ENCODE data around the gene HSP90AB1.

Gene HSP90AB1

DNA sequence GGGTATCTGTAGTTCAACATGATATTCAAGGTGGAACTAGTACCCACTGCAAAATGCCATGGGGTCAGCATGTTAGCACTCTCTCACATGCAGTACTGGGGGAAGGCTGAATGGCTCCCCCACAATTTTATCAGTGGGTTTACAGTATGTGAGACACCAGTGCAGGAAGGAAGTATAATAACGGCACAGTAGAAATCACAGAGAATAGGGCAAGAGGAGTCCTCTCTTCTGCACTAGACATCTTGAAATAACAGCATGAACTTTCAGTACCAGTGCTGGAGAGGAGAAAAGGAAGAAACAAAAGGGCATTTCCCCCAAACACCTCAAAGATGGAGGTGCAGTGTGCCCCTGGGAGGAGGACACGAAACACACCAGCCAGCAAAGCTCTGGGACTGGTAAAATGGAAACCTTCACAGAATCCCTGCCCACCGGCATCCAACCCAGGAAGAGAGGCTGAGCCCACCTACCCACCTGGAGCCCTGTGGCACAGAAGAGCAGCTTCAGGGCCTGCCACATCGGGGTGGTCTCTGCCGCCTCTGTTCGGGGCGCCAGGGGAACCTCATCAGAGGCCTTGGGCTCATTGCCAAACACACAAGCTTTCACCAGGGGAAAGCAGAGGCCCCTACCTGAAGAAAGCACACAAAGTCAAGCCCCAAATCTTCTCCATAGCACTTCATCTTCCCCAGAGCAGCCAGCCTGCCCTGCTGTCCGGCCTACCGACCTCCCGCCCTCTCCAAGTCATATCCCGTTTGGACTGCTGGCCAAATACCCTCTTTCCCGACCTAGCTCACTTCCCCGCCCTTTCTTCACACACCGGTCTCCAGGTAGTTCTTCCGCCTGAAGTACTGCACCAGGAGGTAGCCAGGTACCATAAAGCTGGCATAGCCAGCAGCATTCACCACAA lies 9.2 kb downstream of the HSP90AB1 start:
- DNase-seq, result peak; percentile 20 to 50

DNA sequence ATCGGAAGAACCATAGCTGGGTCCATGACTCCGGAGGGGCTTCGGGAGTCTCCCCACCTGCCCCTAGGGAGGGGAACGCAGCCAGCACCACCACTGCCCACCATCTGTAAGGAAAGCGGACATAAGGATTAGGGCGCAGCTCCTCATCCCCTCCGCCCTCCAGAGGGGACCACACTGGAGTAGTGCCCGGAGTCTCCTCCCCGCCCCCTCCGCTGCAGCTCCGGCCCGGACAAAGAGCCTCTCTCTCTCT lies 9.8 kb downstream of the HSP90AB1 start:
- no peak for DNase-seq

DNA sequence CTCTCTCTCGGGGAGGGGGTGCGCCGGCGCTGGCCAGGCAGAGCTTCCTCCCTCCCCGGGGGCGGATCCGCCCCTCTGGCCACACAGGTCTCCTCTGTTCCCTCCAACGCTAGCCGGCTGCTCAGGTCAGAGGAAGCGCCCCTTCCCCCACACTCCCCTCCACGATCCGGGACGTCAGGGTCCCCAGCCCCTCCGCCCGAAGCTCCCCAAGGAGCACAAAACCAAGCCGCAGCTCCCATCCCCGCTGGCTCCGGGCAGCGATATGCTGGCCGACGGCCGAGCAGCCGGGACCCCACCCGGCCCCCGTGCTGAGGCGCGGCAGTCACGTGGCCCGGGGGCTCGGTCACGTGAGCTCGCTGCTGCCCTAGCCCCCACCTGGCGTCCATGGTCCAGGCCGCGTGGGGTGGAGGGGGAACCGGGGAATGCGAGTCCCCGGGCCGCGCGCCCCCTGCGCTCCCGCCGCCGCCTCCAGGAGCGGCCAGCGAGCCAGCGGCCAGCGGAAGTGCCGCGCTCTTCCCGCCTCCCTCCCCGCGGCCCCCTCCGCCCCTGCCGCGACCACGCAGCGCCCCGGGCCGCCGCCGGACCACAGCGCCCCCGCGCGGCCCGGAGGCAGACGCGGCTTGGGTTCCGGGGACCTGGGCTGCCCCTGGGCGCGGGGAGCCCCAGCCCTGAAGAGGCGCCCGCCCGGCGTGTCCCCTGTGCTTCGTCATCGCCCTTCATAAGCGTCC lies 10.3 kb downstream of the HSP90AB1 start, which contains the start of gene SLC35B2:
Gene SLC35B2, minus strand, starts transcription at position 504 of the 728 bp plus-strand sequence. Its CDS starts 118 bp downstream, at position 386.
- peak; percentile 75 to 77 for DNase-seq

DNA sequence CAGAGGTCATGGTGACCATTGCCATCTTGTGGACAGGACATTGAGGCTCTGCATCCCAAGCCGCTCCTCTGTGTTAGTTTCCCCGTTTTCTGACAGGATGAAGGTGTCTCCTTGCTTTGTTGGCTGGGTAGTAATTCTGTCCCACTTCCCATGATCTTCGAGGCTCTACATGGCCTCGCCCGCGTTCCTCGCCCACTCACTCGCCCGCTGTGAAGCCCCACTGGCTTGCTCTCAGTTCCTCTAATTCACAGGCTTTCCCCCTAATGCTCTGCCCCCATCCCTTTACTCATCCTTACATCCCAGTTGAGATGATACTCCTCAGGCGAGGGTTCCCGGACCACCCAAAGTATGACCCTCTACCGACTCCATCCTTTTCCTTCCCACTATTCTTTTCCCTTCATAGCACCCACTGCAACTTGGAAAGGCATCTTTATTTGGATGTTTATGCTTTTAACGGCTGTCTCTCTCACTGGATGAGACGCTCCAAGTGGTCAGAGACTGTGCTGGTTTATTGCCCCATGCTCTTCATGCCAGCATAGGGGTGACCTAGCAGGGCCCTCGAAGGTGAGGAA lies 10.9 kb downstream of the HSP90AB1 start:
- DNase-seq, result no peak

DNA sequence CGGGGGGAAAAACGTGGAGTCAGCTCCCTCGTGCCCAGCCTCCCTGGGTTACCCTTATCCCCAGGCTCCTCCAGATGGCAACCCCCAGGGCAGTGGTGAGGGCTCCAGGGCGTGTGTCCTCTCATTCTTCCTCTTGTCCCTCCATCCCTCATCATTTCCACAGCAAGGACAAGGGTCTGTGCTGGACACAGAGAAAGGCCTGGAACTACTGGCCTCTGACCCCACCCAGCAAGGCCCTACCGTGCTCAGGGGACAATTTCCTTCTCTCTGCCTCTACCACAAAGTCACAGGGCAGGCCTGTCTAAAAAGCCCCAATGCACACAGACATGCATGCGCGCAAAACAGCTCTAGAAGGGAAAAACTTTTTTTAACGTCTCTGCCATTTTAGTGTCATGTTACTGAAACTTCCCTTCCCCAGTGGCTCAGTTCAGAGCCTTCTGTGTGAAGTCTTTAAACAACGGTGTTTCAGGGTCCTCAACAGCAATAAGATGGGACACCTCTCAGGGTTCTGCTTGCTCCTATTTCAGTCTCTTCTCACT lies 11.5 kb downstream of the HSP90AB1 start:
- no peak for DNase-seq

DNA sequence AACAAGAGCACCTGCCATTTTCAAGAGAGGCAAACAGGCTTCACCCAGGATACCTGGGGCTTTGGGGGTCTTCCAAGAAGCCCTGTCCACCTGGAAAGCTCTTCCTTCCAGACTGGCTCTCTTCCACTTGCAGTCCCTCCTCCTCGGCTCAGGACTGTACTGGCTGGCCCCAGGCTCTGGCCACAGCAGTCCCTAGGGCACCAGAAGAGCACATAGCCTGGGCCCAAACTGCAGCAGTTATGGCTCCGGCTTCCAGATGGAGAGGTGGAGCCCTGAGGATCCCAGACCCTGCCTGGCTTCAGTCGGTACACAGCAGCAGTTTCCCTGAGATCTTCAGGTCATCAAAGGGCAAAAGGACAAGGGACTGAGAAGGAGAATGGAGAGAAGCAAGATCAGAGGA lies 12.0 kb downstream of the HSP90AB1 start:
- DNase-seq, result no peak

DNA sequence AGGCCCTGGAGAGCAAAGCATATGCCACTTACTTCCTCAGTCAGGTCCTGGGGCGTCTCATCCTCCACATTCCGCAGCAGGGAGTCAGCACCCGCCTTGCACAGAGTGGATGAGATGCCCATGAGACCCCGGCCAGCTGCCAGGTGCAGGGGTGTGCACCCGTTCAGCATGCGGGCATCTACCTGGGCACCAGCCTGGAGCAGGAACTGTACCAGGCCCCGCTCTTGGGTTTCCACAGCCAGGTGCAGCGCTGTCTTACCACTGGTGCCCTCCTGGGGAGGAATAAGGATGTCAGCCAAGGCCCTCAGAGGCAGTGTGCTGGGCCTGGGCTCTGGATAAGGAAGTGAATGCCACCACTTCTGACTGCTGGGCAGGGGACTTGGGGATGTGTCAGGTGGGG lies 13.1 kb downstream of the HSP90AB1 start:
- DNase-seq, result no peak

DNA sequence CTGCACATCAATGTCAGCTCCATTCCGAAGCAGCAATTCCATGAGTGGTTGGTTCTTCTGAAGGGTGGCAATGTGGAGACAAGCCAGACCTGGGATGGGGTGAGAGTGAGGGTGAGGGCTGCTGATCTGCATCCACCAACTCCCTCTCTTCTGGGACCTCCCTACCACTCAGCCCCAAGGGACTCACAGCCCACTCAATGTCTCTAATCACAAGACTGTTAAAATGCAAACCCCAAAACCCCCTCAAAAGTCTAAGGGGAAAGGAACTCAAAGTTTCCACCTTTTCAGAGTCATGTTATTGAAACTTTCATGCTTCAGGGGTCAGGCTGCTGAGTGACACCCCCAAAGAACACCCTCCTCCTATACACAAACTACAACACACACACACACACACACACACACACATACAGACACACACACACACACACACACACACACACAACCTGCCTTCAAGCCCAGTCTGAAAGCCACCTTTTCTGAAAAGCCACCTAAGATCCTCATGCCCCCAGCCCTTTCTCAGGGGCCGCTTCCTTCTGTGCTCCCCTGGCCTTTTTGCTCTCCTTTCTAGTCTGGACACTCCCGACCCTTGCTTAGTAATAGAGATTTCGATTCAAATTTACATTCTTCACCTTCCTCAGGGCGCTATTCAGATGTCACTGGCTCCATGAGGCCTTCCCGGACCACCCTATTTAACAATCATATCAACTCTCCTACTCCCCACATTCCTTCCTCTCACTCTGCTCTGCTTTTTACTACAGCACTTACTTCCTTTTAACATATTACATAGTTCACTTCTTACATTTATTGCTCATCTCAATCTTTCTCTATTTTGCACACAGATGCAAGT lies 13.8 kb downstream of the HSP90AB1 start:
- DNase-seq, result no peak

DNA sequence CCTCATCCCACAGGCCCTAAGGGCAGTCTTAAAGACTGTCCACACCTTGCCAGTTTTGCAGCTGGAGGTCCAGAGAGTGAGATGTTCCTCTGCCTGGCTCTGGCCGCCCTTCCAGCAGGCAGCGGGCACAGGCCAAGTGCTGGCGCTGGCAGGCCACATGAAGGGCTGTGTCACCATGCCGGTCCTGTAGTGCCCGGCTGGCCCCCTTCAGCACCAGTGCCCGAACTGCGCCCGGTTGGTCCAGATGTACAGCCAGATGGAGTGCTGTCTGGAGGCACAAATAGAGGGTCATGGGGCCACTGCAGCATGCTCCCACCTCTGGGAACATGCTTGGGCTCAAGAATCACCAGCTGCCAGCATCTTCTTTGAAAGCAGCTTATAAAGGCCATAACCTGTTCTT lies 14.7 kb downstream of the HSP90AB1 start:
- DNase-seq, result no peak

DNA sequence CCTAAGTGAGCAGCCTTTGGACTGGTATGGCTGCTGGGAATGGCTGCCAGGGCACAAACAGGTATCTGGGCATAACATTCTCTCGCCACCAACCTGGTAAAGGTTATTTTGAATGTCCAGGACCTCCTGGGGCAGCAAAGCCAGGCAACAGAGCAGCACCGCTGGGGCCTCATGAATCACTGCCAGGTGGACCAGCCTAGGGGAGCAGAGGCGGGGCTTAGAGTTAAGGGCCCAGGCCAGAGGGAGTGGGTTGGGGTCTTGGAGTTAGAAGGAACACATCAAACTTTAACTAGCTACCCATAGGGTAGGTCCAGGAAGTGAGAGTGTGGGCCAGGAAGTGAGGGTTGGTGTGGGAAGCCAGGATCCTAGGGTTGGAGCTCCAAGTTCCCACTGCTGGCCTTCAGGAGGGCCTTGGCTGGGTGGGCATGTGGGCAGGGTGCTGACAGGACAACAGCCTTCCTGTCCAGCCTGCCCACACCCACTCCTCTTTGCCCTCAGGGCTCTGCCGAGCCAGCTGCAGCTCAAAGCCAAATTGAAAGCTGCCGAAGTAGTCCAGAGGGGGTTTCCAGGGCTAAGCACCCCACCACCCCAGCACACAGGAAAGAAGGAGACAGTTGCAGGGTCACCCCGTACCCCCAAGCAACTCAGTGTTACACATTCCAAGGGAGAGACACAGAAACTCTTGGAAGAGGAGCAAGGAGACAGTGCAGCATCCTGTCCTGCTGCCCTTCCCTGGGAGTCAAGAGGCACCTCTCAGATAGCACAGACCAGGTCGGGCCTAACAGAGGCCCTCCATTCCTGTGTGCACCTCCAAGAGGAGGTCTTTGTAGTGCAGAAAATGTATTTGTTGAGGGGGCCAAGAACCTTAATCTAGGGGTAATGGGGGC lies 15.8 kb downstream of the HSP90AB1 start:
- peak in 1 of 2 donors; percentile 27 for DNase-seq

DNA sequence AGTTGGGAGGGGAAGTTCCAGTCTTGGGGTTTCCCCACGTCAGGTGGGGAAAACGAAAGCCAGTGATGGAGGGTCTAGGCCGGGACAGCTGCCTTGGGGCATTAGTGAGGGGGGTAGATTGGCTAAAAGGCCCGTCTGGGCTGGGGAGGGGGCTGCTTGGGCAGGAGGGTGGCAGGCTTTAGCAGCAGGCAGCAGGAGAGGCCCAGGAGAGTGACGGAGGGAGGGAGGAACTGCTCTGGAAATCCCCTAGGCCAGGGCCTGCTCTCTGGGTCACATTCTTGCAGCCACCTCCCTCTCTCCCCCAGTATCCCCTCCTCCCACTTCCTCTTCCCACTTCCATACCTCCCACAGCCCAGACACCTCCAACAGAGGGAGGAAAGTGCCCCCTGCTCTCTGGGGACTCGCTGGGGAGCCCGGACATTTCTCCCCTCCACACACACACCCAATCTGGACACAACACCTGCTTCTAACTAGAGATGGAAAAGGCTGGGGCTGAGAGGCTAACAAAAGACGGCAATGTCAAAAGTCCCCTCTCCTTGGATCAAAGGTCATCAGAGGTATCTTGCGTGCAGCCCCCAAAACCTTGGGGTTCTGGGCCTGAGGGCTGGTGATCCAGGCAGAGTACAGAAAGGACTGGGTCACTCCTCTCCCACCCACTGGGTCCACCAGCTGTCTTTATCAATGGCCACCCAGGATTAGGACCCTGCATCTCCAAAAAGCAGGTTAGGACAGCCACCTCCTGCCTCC lies 16.6 kb downstream of the HSP90AB1 start:
- peak; percentile 76 to 78 for DNase-seq

DNA sequence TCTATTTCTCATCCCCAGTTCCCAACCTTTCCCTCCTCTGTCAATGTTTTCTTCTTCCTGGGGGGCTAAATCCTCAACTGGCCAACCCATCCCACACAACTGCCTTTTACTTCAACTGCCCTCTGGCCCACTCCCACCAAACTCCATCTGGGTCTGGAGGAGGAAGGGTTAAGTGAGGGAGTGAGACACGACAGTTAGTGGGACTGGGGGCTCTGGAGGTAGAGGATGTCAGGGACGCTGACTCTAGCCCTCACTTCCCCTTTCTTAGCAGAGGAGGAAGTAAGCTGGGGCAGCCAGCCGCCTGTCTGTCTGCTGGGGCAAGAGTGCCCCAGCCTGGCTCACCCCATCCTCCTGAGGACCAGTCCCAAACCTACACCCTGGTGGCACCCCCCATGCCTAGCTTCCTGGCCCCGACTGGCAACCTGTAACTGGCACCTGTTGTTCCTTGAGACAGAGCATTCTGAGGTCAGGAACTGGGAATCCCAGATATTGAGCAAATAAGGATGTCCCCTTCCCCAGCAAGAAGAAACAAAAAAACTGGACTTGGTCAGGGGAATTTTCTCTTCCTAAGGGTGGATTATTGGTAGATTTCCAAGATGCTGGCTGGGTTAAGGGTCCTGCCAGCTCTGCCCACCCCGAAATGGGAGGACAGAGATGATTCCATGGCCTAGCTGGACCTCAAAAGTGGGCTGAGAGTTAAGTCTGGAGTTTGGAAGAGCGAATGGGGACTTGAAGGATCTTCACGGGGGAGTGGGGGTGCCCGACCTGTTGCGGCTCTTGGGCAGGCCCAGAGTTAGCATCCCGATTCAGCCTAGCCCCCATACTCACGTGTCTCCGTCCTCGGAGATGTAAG lies 17.5 kb downstream of the HSP90AB1 start:
- peak; percentile 61 to 85 for DNase-seq

DNA sequence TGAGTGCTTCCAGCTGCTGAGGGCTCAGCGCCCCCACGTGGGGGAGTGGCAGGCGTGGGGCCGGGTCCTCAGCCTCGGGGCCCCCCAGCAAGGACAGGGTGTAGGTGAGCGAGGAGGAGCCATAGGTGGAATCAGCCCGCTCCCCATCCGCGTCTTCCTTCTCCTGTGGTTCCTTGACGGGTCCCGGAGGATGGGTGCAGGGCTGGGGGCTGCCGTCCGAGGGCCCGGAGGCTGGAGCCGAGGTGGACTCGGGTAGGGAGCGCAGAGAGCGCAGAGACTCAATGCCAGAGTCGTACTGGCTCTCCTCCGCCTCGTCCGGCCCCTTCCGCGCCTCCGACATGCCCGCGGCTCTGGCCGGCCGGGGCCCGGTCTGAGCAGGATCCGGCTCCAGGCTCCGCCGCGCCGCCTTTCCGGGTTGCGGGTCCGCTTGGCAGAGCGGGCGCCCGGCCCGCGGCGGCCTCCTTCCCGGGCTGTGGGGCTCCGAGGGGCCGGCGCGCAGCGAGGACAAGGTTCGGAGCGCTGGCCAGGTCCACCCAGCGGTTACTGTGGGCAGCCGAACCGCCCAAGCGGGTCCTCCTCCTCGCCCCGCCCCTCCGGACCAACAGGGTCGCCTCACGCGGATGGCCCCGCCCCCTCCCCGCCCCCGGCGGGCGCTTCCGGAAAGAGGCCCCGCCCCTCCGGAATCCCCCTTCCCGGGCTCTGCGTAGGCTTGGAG lies 18.3 kb downstream of the HSP90AB1 start, which contains the start of gene NFKBIE:
Gene NFKBIE, minus strand, starts transcription at position 545 of the 715 bp plus-strand sequence. Its CDS starts 205 bp downstream, at position 340.
- peak; percentile 96 to 97 for DNase-seq

DNA sequence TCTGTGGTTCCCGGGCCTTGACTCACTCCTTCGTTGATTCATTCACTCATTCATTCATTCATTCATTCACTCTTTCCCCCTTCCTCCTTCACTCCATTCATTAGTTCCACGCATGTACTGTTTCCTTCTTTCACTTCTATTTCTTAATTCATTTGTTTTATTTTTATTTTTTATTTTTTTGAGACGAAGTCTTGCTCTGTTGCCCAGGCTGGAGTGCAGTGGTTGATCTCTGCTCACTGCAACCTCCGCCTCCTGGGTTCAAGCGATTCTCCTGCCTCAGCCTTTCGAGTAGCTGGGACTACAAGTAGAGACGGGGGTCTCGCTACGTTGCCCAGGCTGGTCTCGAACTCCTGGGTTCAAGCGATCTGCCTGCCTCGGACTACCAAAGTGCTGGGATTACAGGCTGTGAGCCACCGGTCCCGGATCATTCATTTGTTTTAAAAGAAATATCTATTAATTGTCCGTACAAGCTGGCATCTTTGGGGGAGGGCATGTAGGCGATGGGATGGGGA lies 18.9 kb downstream of the HSP90AB1 start:
- no peak for DNase-seq

DNA sequence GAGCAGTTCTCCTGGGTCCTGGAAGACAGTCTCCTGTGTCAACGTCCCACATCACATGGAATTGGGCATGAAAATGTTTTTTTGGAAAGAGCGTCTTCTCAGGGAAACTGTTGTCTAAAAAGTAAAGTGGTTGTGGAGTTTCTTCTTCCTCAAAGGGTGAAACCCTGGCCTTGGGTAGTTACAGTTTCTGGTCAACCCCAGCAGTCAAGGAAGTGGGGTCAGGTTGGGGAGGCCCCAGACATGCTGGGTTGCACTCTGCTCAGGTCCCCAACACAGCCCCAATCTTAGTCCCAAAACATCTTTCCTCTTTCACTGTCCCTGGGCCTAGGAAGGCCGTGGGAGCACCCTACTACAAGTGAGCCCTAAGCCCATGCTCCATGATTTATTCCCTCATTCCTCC lies 19.4 kb downstream of the HSP90AB1 start:
- no peak for DNase-seq

DNA sequence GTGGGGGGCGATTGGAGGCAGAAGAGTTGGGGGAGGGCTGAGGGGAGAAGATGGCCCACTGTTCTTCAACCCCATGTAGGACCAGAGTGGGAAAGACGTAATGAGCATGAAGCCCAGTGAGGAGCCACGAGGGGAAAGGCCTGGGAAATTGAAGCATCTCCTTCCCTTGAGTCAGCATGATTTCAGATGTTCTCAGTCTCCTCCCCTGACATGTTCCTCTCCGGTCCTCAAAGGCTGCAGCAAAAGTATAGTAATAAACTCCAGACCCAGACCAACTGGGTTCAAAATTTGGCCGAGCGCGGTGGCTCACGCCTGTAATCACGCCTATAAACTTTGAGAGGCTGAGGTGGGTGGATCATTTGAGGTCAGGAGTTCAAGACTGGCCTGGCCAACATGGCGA lies 20.4 kb downstream of the HSP90AB1 start:
- no peak for DNase-seq

DNA sequence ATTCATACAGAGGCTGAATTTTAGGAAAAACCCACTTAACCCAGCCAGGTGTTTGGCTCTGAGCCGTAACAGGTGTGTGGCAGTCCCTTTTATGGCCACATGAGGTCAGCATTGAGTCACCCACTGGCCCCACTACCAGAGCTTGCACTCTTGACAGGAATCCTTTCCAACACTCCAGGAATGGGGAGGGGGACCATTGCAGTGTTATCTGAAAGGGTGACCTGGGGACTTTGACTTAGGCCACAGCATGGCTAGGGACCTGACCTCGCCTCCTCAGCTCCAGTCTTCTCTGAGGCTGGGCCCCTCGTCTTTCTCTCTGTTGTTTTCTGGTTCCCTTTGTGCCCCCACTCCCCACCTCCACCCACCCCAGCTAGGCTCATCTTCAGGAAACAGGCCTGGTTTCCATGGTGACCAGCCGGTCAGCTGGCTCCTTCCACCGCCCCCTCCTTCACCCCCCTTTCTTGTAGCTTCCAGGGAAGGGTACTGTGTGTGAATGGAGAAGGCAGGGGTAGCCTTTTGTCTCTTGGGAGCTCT lies 21.3 kb downstream of the HSP90AB1 start:
- DNase-seq, result peak; percentile 72 to 76

DNA sequence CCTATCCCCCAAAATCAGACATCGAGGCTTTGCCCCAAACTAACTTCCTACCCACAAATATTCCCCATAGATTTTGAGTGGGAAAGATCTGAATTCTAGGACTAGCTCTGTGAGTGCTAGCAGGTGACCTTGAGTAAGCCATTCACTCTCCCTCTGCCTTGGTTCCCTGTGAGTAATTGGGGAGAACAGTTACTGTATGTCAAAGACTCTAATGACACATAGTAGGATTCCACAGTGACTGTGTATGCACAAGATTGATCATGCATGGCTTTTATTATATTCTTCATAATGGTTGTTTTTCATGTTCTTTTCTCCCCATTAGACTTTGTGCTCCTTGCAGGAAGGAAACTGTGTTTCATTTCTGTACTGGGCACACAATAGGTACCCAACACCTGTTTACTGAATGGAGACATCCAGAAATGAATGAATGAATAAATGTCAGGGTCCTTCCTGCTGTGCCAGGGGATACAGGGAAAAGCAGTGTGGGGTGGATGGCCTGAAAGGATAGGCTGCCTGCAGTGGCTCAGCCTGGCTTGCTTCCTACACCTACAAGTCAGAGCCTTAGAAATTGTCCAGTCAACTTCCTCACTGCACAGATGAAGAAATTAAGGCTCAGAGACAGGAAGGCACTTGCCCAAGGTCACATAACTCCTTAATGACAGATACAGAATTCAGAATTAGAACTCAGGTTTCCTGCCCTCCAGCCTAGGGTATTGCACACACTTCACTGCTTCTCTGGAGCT lies 22.4 kb downstream of the HSP90AB1 start:
- DNase-seq, result no peak

Data from CD4-positive, alpha-beta T cell treated with Interleukin-4 for 1 hour (primary cell).